Measurements from ENCODE around the gene TNIP1. TPM values are rescaled to one million over a fixed set of nuclear protein-coding genes. Genes with fewer than 3 reads are reported as not detected.

The TNIP1 gene
- total RNA-seq, 1 donor, result 85.8 TPM

- no peak overlapping the region for H2AFZ ChIP-seq (ENCODE audit: low read length)
- H3K79me2 ChIP-seq (ENCODE audit: insufficient read depth, low read length), result no peaks in the 10 kb centered on the region
- H3K27ac ChIP-seq (ENCODE audit: low read depth, low read length), result no peak overlapping the region
- H3K4me3 ChIP-seq (ENCODE audit: insufficient read depth, low read length), result no peak overlapping the region
- H4K20me1 ChIP-seq (ENCODE audit: insufficient read depth, low read length), result no peaks in the 10 kb centered on the region
- no peaks in the 10 kb centered on the region for H3K9me3 ChIP-seq (ENCODE audit: low read depth, low read length)
- H3K4me1 ChIP-seq (ENCODE audit: insufficient read depth, low read length), result peaks cover 30% of the 10 kb centered on the region
- H3K4me2 ChIP-seq (ENCODE audit: insufficient read depth, low read length), result no peak overlapping the region
- H3K27me3 ChIP-seq (ENCODE audit: insufficient read depth, low read length), result no peaks in the 10 kb centered on the region
- DNase-seq (ENCODE audit: insufficient read length, low spot score, missing footprints), result no peak
- TF ChIP-seq CTCF (IDR thresholded peaks at IDR 0.05; ENCODE audit: extremely low read depth, low read depth, low read length), result no peak
- H3K36me3 ChIP-seq (ENCODE audit: insufficient read depth, low read length), result peaks cover 16% of the 10 kb centered on the region
Measured at GRCh38 chr5:151026679-151027078, 54.2 kb downstream of the TNIP1 start.

- no peak overlapping the region for H2AFZ ChIP-seq (ENCODE audit: low read length)
- H3K9me3 ChIP-seq (ENCODE audit: low read depth, low read length), result no peaks in the 10 kb centered on the region
- no peak overlapping the region for H3K4me2 ChIP-seq (ENCODE audit: insufficient read depth, low read length)
- no peak overlapping the region for H3K4me3 ChIP-seq (ENCODE audit: insufficient read depth, low read length)
- H3K79me2 ChIP-seq (ENCODE audit: insufficient read depth, low read length), result no peaks in the 10 kb centered on the region
- H3K27ac ChIP-seq (ENCODE audit: low read depth, low read length), result no peak overlapping the region
- peaks cover 16% of the 10 kb centered on the region for H3K36me3 ChIP-seq (ENCODE audit: insufficient read depth, low read length)
- no peaks in the 10 kb centered on the region for H3K27me3 ChIP-seq (ENCODE audit: insufficient read depth, low read length)
- TF ChIP-seq CTCF (IDR thresholded peaks at IDR 0.05; ENCODE audit: extremely low read depth, low read depth, low read length), result no peak
- DNase-seq (ENCODE audit: insufficient read length, low spot score, missing footprints), result no peak
- no peaks in the 10 kb centered on the region for H4K20me1 ChIP-seq (ENCODE audit: insufficient read depth, low read length)
- H3K4me1 ChIP-seq (ENCODE audit: insufficient read depth, low read length), result peaks cover 33% of the 10 kb centered on the region
Measured at GRCh38 chr5:151026088-151026487, 54.7 kb downstream of the TNIP1 start.

GRCh38 chr5:151025250-151025606 lies 55.6 kb downstream of the TNIP1 start:
- H3K4me1 ChIP-seq (ENCODE audit: insufficient read depth, low read length), result peaks cover 34% of the 10 kb centered on the region
- no peak overlapping the region for H3K27ac ChIP-seq (ENCODE audit: low read depth, low read length)
- TF ChIP-seq CTCF (IDR thresholded peaks at IDR 0.05; ENCODE audit: extremely low read depth, low read depth, low read length), result no peak
- H3K4me2 ChIP-seq (ENCODE audit: insufficient read depth, low read length), result no peak overlapping the region
- no peaks in the 10 kb centered on the region for H3K9me3 ChIP-seq (ENCODE audit: low read depth, low read length)
- DNase-seq (ENCODE audit: insufficient read length, low spot score, missing footprints), result no peak
- H3K79me2 ChIP-seq (ENCODE audit: insufficient read depth, low read length), result no peaks in the 10 kb centered on the region
- H3K36me3 ChIP-seq (ENCODE audit: insufficient read depth, low read length), result peaks cover 13% of the 10 kb centered on the region
- H3K4me3 ChIP-seq (ENCODE audit: insufficient read depth, low read length), result no peak overlapping the region
- no peak overlapping the region for H2AFZ ChIP-seq (ENCODE audit: low read length)
- no peaks in the 10 kb centered on the region for H3K27me3 ChIP-seq (ENCODE audit: insufficient read depth, low read length)
- no peaks in the 10 kb centered on the region for H4K20me1 ChIP-seq (ENCODE audit: insufficient read depth, low read length)

DNA sequence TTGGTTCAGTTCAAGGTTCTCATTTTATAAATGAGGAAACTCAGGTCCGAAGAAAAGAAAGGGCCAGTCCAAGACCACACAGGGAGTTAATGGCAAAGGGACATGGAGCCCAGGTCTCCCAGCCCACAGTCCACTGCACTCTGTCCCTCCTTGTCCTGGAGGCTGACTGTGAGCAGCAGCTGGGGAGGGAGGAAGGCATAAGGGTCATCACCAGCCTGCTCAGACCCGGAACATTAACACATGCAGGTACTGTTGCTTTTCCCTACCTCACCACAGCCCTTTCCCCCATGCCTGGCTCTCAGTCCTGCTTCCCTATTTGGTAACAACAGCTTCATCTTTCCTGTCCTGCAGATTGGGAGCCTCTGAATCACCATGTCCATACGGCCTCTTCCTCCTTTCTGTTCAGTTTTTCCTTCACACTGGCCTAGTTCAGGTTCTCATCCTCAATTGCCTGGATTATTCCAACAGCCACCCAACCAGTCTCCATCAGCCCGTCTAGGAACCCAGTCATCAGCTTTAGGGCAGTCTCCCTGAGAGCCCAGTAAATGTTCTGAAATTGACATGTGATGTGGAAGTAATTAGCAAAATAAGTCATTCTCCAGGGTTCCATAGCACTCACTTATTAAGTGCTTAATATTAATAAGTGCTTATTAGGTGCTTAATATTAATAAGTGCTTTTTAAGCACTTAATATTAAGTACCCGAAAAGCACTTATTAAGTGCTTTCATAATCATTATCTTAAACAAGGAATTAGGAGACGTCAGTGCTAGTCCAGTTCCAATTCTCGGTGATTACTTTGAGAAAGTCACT lies 56.2 kb downstream of the TNIP1 start:
- no peak overlapping the region for H3K4me3 ChIP-seq (ENCODE audit: insufficient read depth, low read length)
- no peak for DNase-seq (ENCODE audit: insufficient read length, low spot score, missing footprints)
- no peaks in the 10 kb centered on the region for H3K79me2 ChIP-seq (ENCODE audit: insufficient read depth, low read length)
- no peak for TF ChIP-seq CTCF (IDR thresholded peaks at IDR 0.05; ENCODE audit: extremely low read depth, low read depth, low read length)
- no peaks in the 10 kb centered on the region for H3K27me3 ChIP-seq (ENCODE audit: insufficient read depth, low read length)
- H3K9me3 ChIP-seq (ENCODE audit: low read depth, low read length), result no peaks in the 10 kb centered on the region
- H3K27ac ChIP-seq (ENCODE audit: low read depth, low read length), result peak overlapping the region; percentile 94
- peaks cover 37% of the 10 kb centered on the region for H3K4me1 ChIP-seq (ENCODE audit: insufficient read depth, low read length)
- peaks cover 7% of the 10 kb centered on the region for H3K36me3 ChIP-seq (ENCODE audit: insufficient read depth, low read length)
- no peaks in the 10 kb centered on the region for H4K20me1 ChIP-seq (ENCODE audit: insufficient read depth, low read length)
- H3K4me2 ChIP-seq (ENCODE audit: insufficient read depth, low read length), result no peak overlapping the region
- H2AFZ ChIP-seq (ENCODE audit: low read length), result no peak overlapping the region
